HEK293 (cell line): ENCODE results near the gene SPATA24.

Source experiments
- BCL11A ChIP-seq: fragments of 450-650 bp; formaldehyde crosslinking; IDR thresholded peaks from 2 replicates; pipeline ENCODE4 v1.5.1; 2016; ENCODE audit warnings: low read depth, missing biosample characterization, missing genetic modification characterization
- EGR2 ChIP-seq: fragments of 450-650 bp; formaldehyde crosslinking; IDR thresholded peaks from 2 replicates; pipeline ENCODE4 v1.5.1; 2016; ENCODE audit warnings: low read depth, missing biosample characterization, missing genetic modification characterization
- FEZF1 ChIP-seq: fragments of 450-650 bp; formaldehyde crosslinking; IDR thresholded peaks from 2 replicates; pipeline ENCODE4 v1.5.1; 2016; ENCODE audit warnings: missing biosample characterization, missing genetic modification characterization
- GLI4 ChIP-seq: fragments of 450-650 bp; formaldehyde crosslinking; IDR thresholded peaks from 2 replicates; pipeline ENCODE4 v1.5.1; 2016; ENCODE audit warnings: missing biosample characterization, missing genetic modification characterization
- HIC1 ChIP-seq: fragments of 450-650 bp; formaldehyde crosslinking; IDR thresholded peaks from 2 replicates; pipeline ENCODE4 v1.5.1; 2016; ENCODE audit warnings: missing biosample characterization, missing genetic modification characterization
- KLF16 ChIP-seq: fragments of 450-650 bp; formaldehyde crosslinking; IDR thresholded peaks from 2 replicates; pipeline ENCODE4 v1.5.1; 2017; ENCODE audit warnings: missing biosample characterization, missing genetic modification characterization
- OVOL3 ChIP-seq: fragments of 450-650 bp; formaldehyde crosslinking; IDR thresholded peaks from 2 replicates; pipeline ENCODE4 v1.5.1; 2016; ENCODE audit warnings: missing biosample characterization, missing genetic modification characterization
- TRIM28 ChIP-seq: IDR thresholded peaks from 2 replicates; pipeline ENCODE4 v1.6.1; 2011; ENCODE audit warnings: low read length, control low read depth, borderline replicate concordance
- WT1 ChIP-seq: fragments of 450-650 bp; formaldehyde crosslinking; IDR thresholded peaks from 2 replicates; pipeline ENCODE4 v1.5.1; 2016; ENCODE audit warnings: missing biosample characterization, missing genetic modification characterization
- ZBTB1 ChIP-seq: fragments of 450-650 bp; formaldehyde crosslinking; IDR thresholded peaks from 2 replicates; pipeline ENCODE4 v1.5.1; 2016; ENCODE audit warnings: missing biosample characterization, missing genetic modification characterization
- ZBTB10 ChIP-seq: fragments of 450-650 bp; formaldehyde crosslinking; IDR thresholded peaks from 2 replicates; pipeline ENCODE4 v1.5.1; 2016; ENCODE audit warnings: missing biosample characterization, missing genetic modification characterization
- ZBTB11 ChIP-seq: fragments of 450-650 bp; formaldehyde crosslinking; conservative IDR thresholded peaks from 2 replicates; pipeline ENCODE4 v1.5.1; 2016; ENCODE audit warnings: low read depth, missing biosample characterization, missing genetic modification characterization
- ZBTB6 ChIP-seq: fragments of 450-650 bp; formaldehyde crosslinking; IDR thresholded peaks from 2 replicates; pipeline ENCODE4 v1.5.1; 2017; ENCODE audit warnings: missing biosample characterization, missing genetic modification characterization
- ZFP69B ChIP-seq: fragments of 450-650 bp; formaldehyde crosslinking; IDR thresholded peaks from 2 replicates; pipeline ENCODE4 v1.5.1; 2016; ENCODE audit warnings: missing biosample characterization, missing genetic modification characterization
- ZNF202 ChIP-seq: fragments of 450-650 bp; formaldehyde crosslinking; IDR thresholded peaks from 2 replicates; pipeline ENCODE4 v1.5.1; 2016; ENCODE audit warnings: missing biosample characterization, missing genetic modification characterization, borderline replicate concordance
- ZNF292 ChIP-seq: fragments of 450-650 bp; formaldehyde crosslinking; IDR thresholded peaks from 2 replicates; pipeline ENCODE4 v1.5.1; 2016; ENCODE audit warnings: low read depth, missing biosample characterization, missing genetic modification characterization, borderline replicate concordance
- ZNF391 ChIP-seq: fragments of 450-650 bp; formaldehyde crosslinking; IDR thresholded peaks from 2 replicates; pipeline ENCODE4 v1.5.1; 2016; ENCODE audit warnings: low read depth, missing biosample characterization, missing genetic modification characterization, borderline replicate concordance
- ZNF48 ChIP-seq: fragments of 450-650 bp; formaldehyde crosslinking; IDR thresholded peaks from 2 replicates; pipeline ENCODE4 v1.5.1; 2016; ENCODE audit warnings: missing biosample characterization, missing genetic modification characterization
- ZNF529 ChIP-seq: fragments of 450-650 bp; formaldehyde crosslinking; IDR thresholded peaks from 2 replicates; pipeline ENCODE4 v1.5.1; 2017; ENCODE audit warnings: missing genetic modification characterization, missing biosample characterization; ENCODE audit not compliant: insufficient replicate concordance
- ZNF555 ChIP-seq: fragments of 450-650 bp; formaldehyde crosslinking; conservative IDR thresholded peaks from 2 replicates; pipeline ENCODE4 v1.5.1; 2017; ENCODE audit warnings: missing biosample characterization, mild to moderate bottlenecking, missing genetic modification characterization, inconsistent platforms
- ZNF585B ChIP-seq: fragments of 450-650 bp; formaldehyde crosslinking; IDR thresholded peaks from 2 replicates; pipeline ENCODE4 v1.5.1; 2016; ENCODE audit warnings: missing biosample characterization, missing genetic modification characterization
- ZNF623 ChIP-seq: fragments of 450-650 bp; formaldehyde crosslinking; IDR thresholded peaks from 2 replicates; pipeline ENCODE4 v1.5.1; 2016; ENCODE audit warnings: missing biosample characterization, missing genetic modification characterization
- ZNF626 ChIP-seq: fragments of 450-650 bp; sonication (Bioruptor Pico); formaldehyde crosslinking; IDR thresholded peaks from 2 replicates; pipeline ENCODE4 v1.5.1; 2018; ENCODE audit warnings: missing biosample characterization, missing genetic modification characterization, inconsistent platforms
- ZNF707 ChIP-seq: fragments of 450-650 bp; formaldehyde crosslinking; IDR thresholded peaks from 2 replicates; pipeline ENCODE4 v1.5.1; 2016; ENCODE audit warnings: missing biosample characterization, missing genetic modification characterization
- ZNF830 ChIP-seq: fragments of 450-650 bp; IDR thresholded peaks from 2 replicates; pipeline ENCODE4 v1.5.0; 2018; ENCODE audit warnings: missing biosample characterization, missing genetic modification characterization, low read depth, mild to moderate bottlenecking, moderate library complexity
- ZNF837 ChIP-seq: fragments of 450-650 bp; formaldehyde crosslinking; IDR thresholded peaks from 2 replicates; pipeline ENCODE4 v1.5.1; 2016; ENCODE audit warnings: missing biosample characterization, missing genetic modification characterization
- ZSCAN5A ChIP-seq: fragments of 450-650 bp; formaldehyde crosslinking; IDR thresholded peaks from 2 replicates; pipeline ENCODE4 v1.5.1; 2016; ENCODE audit warnings: missing biosample characterization, missing genetic modification characterization
- ZXDB ChIP-seq: fragments of 450-650 bp; formaldehyde crosslinking; IDR thresholded peaks from 2 replicates; pipeline ENCODE4 v1.5.1; 2016; ENCODE audit warnings: missing biosample characterization, missing genetic modification characterization

SPATA24 gene

GRCh38 chr5:139439013-139439903 is 35.4 kb upstream of the SPATA24 start, which contains the start of gene DNAJC18 (continued):
- TF ChIP-seq ZBTB1 (tag by site-specific recombination) (no peak), ZNF202 (tag by site-specific recombination) (no peak), GLI4 (tag by site-specific recombination) (no peak), EGR2 (peak; percentile 92), ZXDB (peak; percentile 97), ZNF623 (tag by site-specific recombination) (peak; percentile 32; the same call in 1 of the 2 replicates), ZNF48 (tag by site-specific recombination) (no peak), ZNF529 (tag by site-specific recombination) (no peak), ZNF837 (tag by site-specific recombination) (no peak), BCL11A (tag by site-specific recombination) (no peak), OVOL3 (no peak), ZSCAN5A (tag by site-specific recombination) (0 out of 2 replicates have a peak, but pooled peaks have one; percentile 67), WT1 (peak; percentile 82), ZNF555 (tag by site-specific recombination) (no peak), ZBTB6 (tag by site-specific recombination) (peak; percentile 55), ZFP69B (tag by site-specific recombination) (peak; percentile 84), ZNF830 (tag by site-specific recombination) (no peak), ZBTB11 (peak; percentile 89), ZNF707 (tag by site-specific recombination) (no peak), ZNF292 (tag by site-specific recombination) (no peak), ZBTB10 (tag by site-specific recombination) (peak; percentile 97), HIC1 (no peak), ZNF585B (tag by site-specific recombination) (no peak), ZNF391 (tag by site-specific recombination) (no peak), ZNF626 (tag by site-specific recombination) (no peak), KLF16 (peak; percentile 98), TRIM28 (no peak), FEZF1 (no peak)
